Upper lobe of left lung (tissue), 6 donors: ENCODE results near the gene MYADML2. TPM values are rescaled to one million over a fixed set of nuclear protein-coding genes. Genes with fewer than 3 reads are reported as not detected.
"Not testable (repeated sequence)": the region's sequence is repeated elsewhere in the genome, so short reads cannot be mapped to it uniquely, and the experiment has no call there.

Experiments
- ATAC-seq, 2 donors: fragments of 200-7000 bp; cut with Tn5 transposase; one replicate each; pipeline ENCODE4 v1.9.1; 2022; ENCODE audit warnings: mild to moderate bottlenecking in 2 of 2, moderate library complexity in 2 of 2; ENCODE audit not compliant: low FRiP score in 2 of 2
- DNase-seq, 2 donors: peaks; one replicate each; pipeline ENCODE4 v3.0.0-alpha.2; 2019 to 2020
- H3K27ac ChIP-seq, 4 donors: fragments of 200-600 bp; sonication (generic); one replicate each; pipeline ENCODE4 v1.5.1; 2016 to 2019
- H3K27me3 ChIP-seq, 4 donors: fragments of 200-600 bp; sonication (generic); one replicate each; pipeline ENCODE4 v1.5.1; 2017 to 2019
- H3K36me3 ChIP-seq, 4 donors: fragments of 200-600 bp; sonication (generic); one replicate each; pipeline ENCODE4 v1.5.1; 2016 to 2019
- H3K4me1 ChIP-seq, 4 donors: fragments of 200-600 bp; sonication (generic); one replicate each; pipeline ENCODE4 v1.5.1; 2018 to 2019
- H3K4me3 ChIP-seq, 4 donors: fragments of 200-600 bp; sonication (generic); one replicate each; pipeline ENCODE4 v1.5.1; 2017 to 2019; ENCODE audit warnings: mild to moderate bottlenecking in 2 of 4, moderate library complexity in 1 of 4
- H3K9me3 ChIP-seq, 4 donors: fragments of 200-600 bp; sonication (generic); one replicate each; pipeline ENCODE4 v1.5.1; 2018 to 2019
- EP300 ChIP-seq, 4 donors: sonication (generic); formaldehyde crosslinking; IDR thresholded peaks; one replicate each; pipeline ENCODE4 v1.5.1; 2017; ENCODE audit warnings: antibody characterized with exemption in 4 of 4, control low read depth in 2 of 4
- POLR2A ChIP-seq, 4 donors: fragments of 450-650 bp; IDR thresholded peaks; one replicate each; pipeline ENCODE4 v1.5.1; 2016 to 2017; ENCODE audit warnings: antibody characterized with exemption in 4 of 4, mild to moderate bottlenecking in 2 of 4
- POLR2AphosphoS5 ChIP-seq, 2 donors: sonication (generic); formaldehyde crosslinking; IDR thresholded peaks; one replicate each; pipeline ENCODE4 v1.5.1; 2017; ENCODE audit warnings: antibody characterized with exemption in 2 of 2
- WGBS, 2 donors: methylation state at CpG; one replicate each; pipeline ENCODE4 v1.1.5; 2017 to 2018; 5-methylcytosine and 5-hydroxymethylcytosine counted together
- total RNA-seq, 6 donors: library from RNA; depleted of rRNA in 4 of 6; stranded (reverse); fragments of >200 nt in 4 of 6; gene quantifications; one replicate each; pipeline versions ENCODE4 v1.1.0 to v1.2.1, GENCODE V29; 2016 to 2021
- TF ChIP-seq, protein P1 (sequence below), 6 experiments: fragments of 450-650 bp in 4 of 6; fragments of 200-600 bp in 2 of 6; sonication (generic) in 2 of 6; IDR thresholded peaks; one replicate each; pipeline ENCODE4 v1.5.1; 2016 to 2019; ENCODE audit warnings: antibody characterized with exemption in 6 of 6
- donor health status: DM: no; HTN: no; CAD: no; lungs with moderate emphysema.
- donor health status: DM: no; HTN: yes; CAD: no; lungs with severe emphysema.

The MYADML2 gene
- total RNA-seq, 6 donors from 2014 or later = not detected

DNA sequence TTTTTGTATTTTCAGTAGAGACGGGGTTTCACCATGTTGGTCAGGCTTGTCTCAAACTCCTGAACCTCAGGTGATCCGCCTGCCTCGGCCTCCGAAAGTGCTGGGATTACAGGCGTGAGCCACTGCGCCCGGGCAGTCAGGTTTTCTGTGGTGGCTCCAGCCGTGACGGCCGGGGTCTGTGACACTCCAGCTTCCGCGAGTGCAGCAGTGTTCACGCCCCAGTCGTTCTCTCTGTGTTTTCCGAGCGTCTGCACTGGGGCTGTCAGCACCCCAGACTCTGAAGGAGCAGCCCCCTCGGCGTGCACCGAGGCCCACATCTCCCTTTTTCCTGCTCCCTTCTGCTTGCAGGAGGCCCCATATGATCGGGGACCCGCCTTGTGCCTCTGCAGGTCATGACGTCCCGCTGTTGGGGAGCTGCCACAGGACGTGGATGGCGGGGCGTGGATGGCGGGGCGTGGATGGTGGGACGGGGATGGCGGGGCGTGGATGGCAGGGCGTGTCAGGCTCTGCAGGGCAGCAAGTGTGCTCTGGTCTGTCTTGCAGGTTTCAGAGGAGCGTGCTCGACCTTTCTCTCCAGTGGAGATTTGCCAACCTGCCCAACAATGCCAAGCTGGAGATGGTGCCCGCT is 36.1 kb upstream of the MYADML2 start:
- H3K4me3 ChIP-seq = no peak overlapping the region
- peaks cover 7 to 50% (median 29%) of the 10 kb centered on the region in 4 donors for H3K36me3 ChIP-seq
- H3K27me3 ChIP-seq = no peaks in the 10 kb centered on the region
- H3K4me1 ChIP-seq = peaks cover 8 to 29% (median 18%) of the 10 kb centered on the region in 4 donors
- DNase-seq (peak in 1 of 2 donors; percentile 61), ATAC-seq (no peak)
- TF ChIP-seq, protein P1, sequence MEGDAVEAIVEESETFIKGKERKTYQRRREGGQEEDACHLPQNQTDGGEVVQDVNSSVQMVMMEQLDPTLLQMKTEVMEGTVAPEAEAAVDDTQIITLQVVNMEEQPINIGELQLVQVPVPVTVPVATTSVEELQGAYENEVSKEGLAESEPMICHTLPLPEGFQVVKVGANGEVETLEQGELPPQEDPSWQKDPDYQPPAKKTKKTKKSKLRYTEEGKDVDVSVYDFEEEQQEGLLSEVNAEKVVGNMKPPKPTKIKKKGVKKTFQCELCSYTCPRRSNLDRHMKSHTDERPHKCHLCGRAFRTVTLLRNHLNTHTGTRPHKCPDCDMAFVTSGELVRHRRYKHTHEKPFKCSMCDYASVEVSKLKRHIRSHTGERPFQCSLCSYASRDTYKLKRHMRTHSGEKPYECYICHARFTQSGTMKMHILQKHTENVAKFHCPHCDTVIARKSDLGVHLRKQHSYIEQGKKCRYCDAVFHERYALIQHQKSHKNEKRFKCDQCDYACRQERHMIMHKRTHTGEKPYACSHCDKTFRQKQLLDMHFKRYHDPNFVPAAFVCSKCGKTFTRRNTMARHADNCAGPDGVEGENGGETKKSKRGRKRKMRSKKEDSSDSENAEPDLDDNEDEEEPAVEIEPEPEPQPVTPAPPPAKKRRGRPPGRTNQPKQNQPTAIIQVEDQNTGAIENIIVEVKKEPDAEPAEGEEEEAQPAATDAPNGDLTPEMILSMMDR (IDR thresholded peaks at IDR 0.05) = no peak
- TF ChIP-seq POLR2A (IDR thresholded peaks at IDR 0.05) (no peak), POLR2AphosphoS5 (IDR thresholded peaks at IDR 0.05) (no peak)
- H3K9me3 ChIP-seq = no peaks in the 10 kb centered on the region
- no peak overlapping the region for H3K27ac ChIP-seq
- WGBS, 2 donors = 93 to 95% methylated on average over 30 to 34 of the region's 35 CpGs

DNA sequence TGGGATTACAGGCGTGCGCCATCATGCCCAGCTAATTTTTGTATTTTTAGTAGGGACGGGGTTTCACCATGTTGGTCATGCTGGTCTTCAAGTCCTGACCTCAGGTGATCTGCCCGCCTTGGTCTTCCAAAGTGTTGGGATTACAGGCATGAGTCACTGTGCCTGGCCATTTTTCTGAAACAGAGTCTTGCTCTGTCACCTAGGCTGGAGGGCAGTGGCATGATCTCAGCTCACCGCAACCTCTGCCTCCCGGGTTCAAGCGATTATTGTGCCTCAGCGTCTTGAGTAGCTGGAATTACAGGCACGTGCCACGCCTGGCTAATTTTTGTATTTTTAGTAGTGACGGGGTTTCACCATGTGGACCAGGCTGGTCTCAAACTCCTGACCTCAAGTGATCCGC is 34.5 kb upstream of the MYADML2 start:
- Histone ChIP-seq H3K27ac (peak overlapping the region in 1 of 4 donors; percentile 44), H3K4me1 (peaks cover 12 to 38% (median 23%) of the 10 kb centered on the region in 4 donors), H3K36me3 (peaks cover 7 to 41% (median 29%) of the 10 kb centered on the region in 4 donors)
- not testable (repeated sequence) for DNase-seq, H3K9me3 ChIP-seq, H3K4me3 ChIP-seq, H3K27me3 ChIP-seq, ATAC-seq
- 95 to 99% methylated on average over 12 of the region's 12 CpGs for WGBS, 2 donors

- Histone ChIP-seq H3K4me1 (peaks cover 13 to 42% (median 26%) of the 10 kb centered on the region in 4 donors), H3K9me3 (no peaks in the 10 kb centered on the region), H3K4me3 (no peak overlapping the region), H3K27me3 (no peaks in the 10 kb centered on the region), H3K36me3 (peaks cover 7 to 34% (median 26%) of the 10 kb centered on the region in 4 donors), H3K27ac (peak overlapping the region in 3 of 4 donors; percentile 44 to 63 (median 61))
- WGBS, 2 donors = 60 to 65% methylated on average over 9 of the region's 9 CpGs
- TF ChIP-seq POLR2A (IDR thresholded peaks at IDR 0.05) (no peak), EP300 (IDR thresholded peaks at IDR 0.05) (no peak), POLR2AphosphoS5 (IDR thresholded peaks at IDR 0.05) (no peak)
- TF ChIP-seq, protein P1 (IDR thresholded peaks at IDR 0.05) = no peak
- DNase-seq = peak in 1 of 2 donors; percentile 72
- ATAC-seq = peak in 1 of 2 donors; percentile 52
Observed at GRCh38 chr17:81980707-81981343, 33.8 kb upstream of the MYADML2 start.

DNA sequence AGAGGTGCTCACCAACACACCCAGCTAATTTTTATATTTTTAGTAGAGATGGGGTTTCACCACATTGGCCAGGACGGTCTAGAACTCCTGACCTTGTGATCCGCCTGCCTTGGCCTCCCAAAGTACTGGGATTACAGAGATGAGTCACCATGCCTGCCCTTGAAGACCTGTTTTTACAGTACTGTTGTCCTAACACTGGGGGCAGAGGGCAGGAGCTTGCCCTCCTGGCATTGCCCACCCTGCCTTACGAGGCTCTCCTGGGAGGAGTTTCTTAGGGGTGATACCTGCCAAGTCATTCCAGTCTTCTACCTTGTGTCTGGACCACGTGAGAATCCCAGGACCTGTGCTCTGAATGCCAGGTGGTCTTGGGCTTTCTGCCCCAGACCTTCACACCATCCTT is 33.1 kb upstream of the MYADML2 start:
- ATAC-seq (no peak), DNase-seq (no peak)
- no peak for TF ChIP-seq POLR2A (IDR thresholded peaks at IDR 0.05)
- no peak for TF ChIP-seq EP300 (IDR thresholded peaks at IDR 0.05)
- TF ChIP-seq, protein P1 (IDR thresholded peaks at IDR 0.05) = no peak
- TF ChIP-seq POLR2AphosphoS5 (IDR thresholded peaks at IDR 0.05) = no peak
- H3K27ac ChIP-seq = peak overlapping the region; percentile 2 to 63 (median 52)
- no peak overlapping the region for H3K4me3 ChIP-seq
- peaks cover 4 to 27% (median 19%) of the 10 kb centered on the region in 4 donors for H3K36me3 ChIP-seq
- no peaks in the 10 kb centered on the region for H3K9me3 ChIP-seq
- 90 to 98% methylated on average over 4 of the region's 4 CpGs for WGBS, 2 donors
- no peaks in the 10 kb centered on the region for H3K27me3 ChIP-seq
- H3K4me1 ChIP-seq = peaks cover 13 to 42% (median 26%) of the 10 kb centered on the region in 4 donors

GRCh38 chr17:81978524-81979298 is 31.7 kb upstream of the MYADML2 start:
- no peaks in the 10 kb centered on the region for H3K9me3 ChIP-seq
- peak overlapping the region in 3 of 4 donors; percentile 83 to 95 (median 89) for H3K4me3 ChIP-seq
- peak overlapping the region in 1 of 4 donors; percentile 93 for H3K27ac ChIP-seq
- H3K4me1 ChIP-seq = peaks cover 13 to 42% (median 26%) of the 10 kb centered on the region in 4 donors
- H3K27me3 ChIP-seq = no peaks in the 10 kb centered on the region
- DNase-seq (peak in 1 of 2 donors; percentile 79), ATAC-seq (no peak)
- no peak for TF ChIP-seq EP300 (IDR thresholded peaks at IDR 0.05)
- TF ChIP-seq POLR2AphosphoS5 (IDR thresholded peaks at IDR 0.05) = no peak
- TF ChIP-seq POLR2A (IDR thresholded peaks at IDR 0.05) = no peak
- TF ChIP-seq, protein P1 (IDR thresholded peaks at IDR 0.05) = no peak
- 90 to 92% methylated on average over 23 to 27 of the region's 27 CpGs for WGBS, 2 donors
- peaks cover 0 to 13% (median 5%) of the 10 kb centered on the region in 4 donors for H3K36me3 ChIP-seq
